NCI-H524 (cell line): ENCODE data around the gene SBNO2.

Source experiments
- DNase-seq, 2 experiments: peaks; one replicate each; lab custom pipeline; 2025; lab: John Stamatoyannopoulos, UW

SBNO2 gene

GRCh38 chr19:1073063-1073955 lies 100.8 kb downstream of the SBNO2 start:
- no peak for DNase-seq

GRCh38 chr19:1072371-1073015 lies 101.6 kb downstream of the SBNO2 start:
- no peak for DNase-seq

- peak in 1 of 2 experiments; percentile 38 for DNase-seq
Observed at GRCh38 chr19:1070931-1071791, 102.9 kb downstream of the SBNO2 start.

- peak in 1 of 2 experiments; percentile 27 for DNase-seq
Observed at GRCh38 chr19:1070576-1070930, 103.5 kb downstream of the SBNO2 start.

GRCh38 chr19:1069009-1069779 lies 104.9 kb downstream of the SBNO2 start:
- no peak for DNase-seq

- no peak for DNase-seq
Observed at GRCh38 chr19:1068009-1069001, 105.8 kb downstream of the SBNO2 start.

GRCh38 chr19:1067341-1067957 lies 106.6 kb downstream of the SBNO2 start:
- no peak for DNase-seq

- no peak for DNase-seq
Observed at GRCh38 chr19:1066748-1067340, 107.2 kb downstream of the SBNO2 start, which contains the start of gene ARHGAP45. Gene ARHGAP45, plus strand, starts transcription at chr19:1067167. Its CDS starts 239 bp downstream, at chr19:1067406.

- DNase-seq = no peak
Observed at GRCh38 chr19:1066251-1066747, 107.8 kb downstream of the SBNO2 start.

- no peak for DNase-seq
Observed at GRCh38 chr19:1065606-1066109, 108.4 kb downstream of the SBNO2 start.

GRCh38 chr19:1064661-1065605 lies 109.1 kb downstream of the SBNO2 start:
- peak in 1 of 2 experiments; percentile 65 for DNase-seq

GRCh38 chr19:1063909-1064660 lies 110.0 kb downstream of the SBNO2 start:
- no peak for DNase-seq

- no peak for DNase-seq
Observed at GRCh38 chr19:1063030-1063908, 110.8 kb downstream of the SBNO2 start.

GRCh38 chr19:1062387-1063029 lies 111.6 kb downstream of the SBNO2 start:
- DNase-seq = no peak

GRCh38 chr19:1061987-1062386 lies 112.1 kb downstream of the SBNO2 start:
- DNase-seq = no peak

GRCh38 chr19:1060689-1061088 lies 113.4 kb downstream of the SBNO2 start:
- DNase-seq = no peak
